HEK293 (cell line): ENCODE results near the gene DOCK4.

Experiments
- CTCF ChIA-PET: fragments of 350-600 bp; formaldehyde crosslinking; extraction: SDS; loops from one replicate; lab custom pipeline; 2021; ENCODE audit warnings: antibody characterized with exemption; lab: Yijun Ruan, JAX
- POLR2A ChIA-PET: fragments of 300-600 bp; formaldehyde crosslinking; extraction: SDS; loops from one replicate; lab custom pipeline; 2020; ENCODE audit warnings: antibody characterized with exemption, inconsistent platforms; lab: Yijun Ruan, JAX
- H3K27ac ChIP-seq: fragments of 200-500 bp; sonication (Bioruptor generic); 2 replicates; pipeline ENCODE4 v1.5.1; 2014; ENCODE audit warnings: low read depth, low read length, control low read depth, inconsistent platforms; ENCODE audit errors: extremely low read depth
- H3K36me3 ChIP-seq, 2 experiments: fragments of 200-500 bp in 1 of 2; sonication (Bioruptor generic) in 1 of 2; 1 replicate in 1 of 2; 2 replicates in 1 of 2; pipeline ENCODE4 v1.5.1; 2014 to 2017; ENCODE audit warnings: inconsistent platforms in 2 of 2, low read length in 2 of 2; ENCODE audit not compliant: control insufficient read depth in 2 of 2, insufficient read depth in 1 of 2
- H3K4me1 ChIP-seq: fragments of 200-500 bp; sonication (Bioruptor generic); 2 replicates; pipeline ENCODE4 v1.5.1; 2014; ENCODE audit warnings: mild to moderate bottlenecking, low read length, inconsistent platforms; ENCODE audit not compliant: control insufficient read depth, insufficient read depth
- H3K4me3 ChIP-seq: 2 replicates; pipeline ENCODE4 v1.5.1; 2011; ENCODE audit warnings: low read depth, mild to moderate bottlenecking, control low read depth, low read length, moderate library complexity
- H3K9me3 ChIP-seq: fragments of 200-500 bp; sonication (Bioruptor generic); 2 replicates; pipeline ENCODE4 v1.5.1; 2014; ENCODE audit warnings: low read depth, low read length, inconsistent platforms; ENCODE audit not compliant: control insufficient read depth, insufficient read depth
- GLI4 ChIP-seq: fragments of 450-650 bp; formaldehyde crosslinking; IDR thresholded peaks from 2 replicates; pipeline ENCODE4 v1.5.1; 2016; ENCODE audit warnings: missing biosample characterization, missing genetic modification characterization
- KLF8 ChIP-seq: fragments of 450-650 bp; formaldehyde crosslinking; IDR thresholded peaks from 2 replicates; pipeline ENCODE4 v1.5.1; 2016; ENCODE audit warnings: missing biosample characterization, missing genetic modification characterization
- MYNN ChIP-seq: fragments of 450-650 bp; formaldehyde crosslinking; IDR thresholded peaks from 2 replicates; pipeline ENCODE4 v1.5.1; 2016; ENCODE audit warnings: missing biosample characterization, missing genetic modification characterization, borderline replicate concordance
- OVOL3 ChIP-seq: fragments of 450-650 bp; formaldehyde crosslinking; IDR thresholded peaks from 2 replicates; pipeline ENCODE4 v1.5.1; 2016; ENCODE audit warnings: missing biosample characterization, missing genetic modification characterization
- PRDM1 ChIP-seq: fragments of 450-650 bp; formaldehyde crosslinking; IDR thresholded peaks from 2 replicates; pipeline ENCODE4; 2016; ENCODE audit warnings: missing biosample characterization, missing genetic modification characterization
- PRDM6 ChIP-seq: fragments of 450-650 bp; formaldehyde crosslinking; IDR thresholded peaks from 2 replicates; pipeline ENCODE4 v1.5.1; 2017; ENCODE audit warnings: missing biosample characterization, missing genetic modification characterization
- SP7 ChIP-seq: fragments of 450-650 bp; formaldehyde crosslinking; IDR thresholded peaks from 2 replicates; pipeline ENCODE4 v1.5.1; 2016; ENCODE audit warnings: missing biosample characterization, missing genetic modification characterization
- WT1 ChIP-seq: fragments of 450-650 bp; formaldehyde crosslinking; IDR thresholded peaks from 2 replicates; pipeline ENCODE4 v1.5.1; 2016; ENCODE audit warnings: missing biosample characterization, missing genetic modification characterization
- ZNF138 ChIP-seq: fragments of 450-650 bp; formaldehyde crosslinking; IDR thresholded peaks from 2 replicates; pipeline ENCODE4 v1.5.1; 2016; ENCODE audit warnings: missing biosample characterization, missing genetic modification characterization, borderline replicate concordance
- ZNF292 ChIP-seq: fragments of 450-650 bp; formaldehyde crosslinking; IDR thresholded peaks from 2 replicates; pipeline ENCODE4 v1.5.1; 2016; ENCODE audit warnings: low read depth, missing biosample characterization, missing genetic modification characterization, borderline replicate concordance
- ZNF48 ChIP-seq: fragments of 450-650 bp; formaldehyde crosslinking; IDR thresholded peaks from 2 replicates; pipeline ENCODE4 v1.5.1; 2016; ENCODE audit warnings: missing biosample characterization, missing genetic modification characterization
- ZNF658 ChIP-seq: fragments of 450-650 bp; formaldehyde crosslinking; IDR thresholded peaks from 2 replicates; pipeline ENCODE4; 2016; ENCODE audit warnings: missing biosample characterization, missing genetic modification characterization
- ZNF747 ChIP-seq: fragments of 450-650 bp; formaldehyde crosslinking; IDR thresholded peaks from 2 replicates; pipeline ENCODE4 v1.5.1; 2016; ENCODE audit warnings: missing biosample characterization, missing genetic modification characterization
- TF ChIP-seq, protein P1 (sequence below): fragments of 450-650 bp; formaldehyde crosslinking; IDR thresholded peaks from 2 replicates; pipeline ENCODE4 v1.5.1; 2016; ENCODE audit warnings: missing biosample characterization, missing genetic modification characterization
- TF ChIP-seq, protein P2 (sequence below): fragments of 450-650 bp; formaldehyde crosslinking; IDR thresholded peaks from 2 replicates; pipeline ENCODE4 v1.5.1; 2016; ENCODE audit warnings: missing biosample characterization, missing genetic modification characterization, low read depth

Gene DOCK4

GRCh38 chr7:112038353-112038752 lies 167.8 kb downstream of the DOCK4 start:
- POLR2A ChIA-PET, result no interaction called here

DNA sequence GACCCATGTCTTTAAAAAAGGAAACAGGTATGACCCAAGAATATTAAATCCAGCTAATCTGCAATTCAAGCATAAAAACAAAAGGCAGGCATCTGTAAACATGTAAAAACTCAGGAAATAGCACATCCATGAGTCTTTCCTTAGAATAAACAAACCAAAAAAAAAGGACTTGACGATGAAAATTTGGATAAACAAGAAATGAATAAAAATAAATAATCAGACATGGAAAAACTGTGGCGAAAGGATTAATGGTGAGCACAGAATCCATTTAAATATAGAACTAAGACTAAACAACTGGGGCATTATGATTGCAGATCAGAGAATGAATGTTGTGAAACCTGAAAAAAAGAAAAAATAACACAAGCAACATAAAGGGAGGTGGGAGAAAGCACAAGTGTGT lies 170.1 kb downstream of the DOCK4 start:
- CTCF ChIA-PET, result interaction anchor here (0.6 kb wide), 2 partner anchors 15 to 378 kb away, joined by 3 to 7 read pairs; no protein-coding TSS in a partner anchor
- no peak for TF ChIP-seq ZNF292 (tag by site-specific recombination)
- no peak for TF ChIP-seq ZNF658 (tag by site-specific recombination)
- 0 out of 2 replicates have a peak, but pooled peaks have one; percentile 19 for TF ChIP-seq PRDM6 (tag by site-specific recombination)
- POLR2A ChIA-PET, result no interaction called here
- Histone ChIP-seq H3K4me3 (no peak overlapping the region), H3K9me3 (no peaks in the 10 kb centered on the region), H3K27ac (no peak overlapping the region), H3K36me3 (no peaks in the 10 kb centered on the region), H3K4me1 (peaks cover 14% of the 10 kb centered on the region; the same call in 1 of the 2 replicates)

More at GRCh38 chr7:112038353-112038752, 167.8 kb downstream of the DOCK4 start:
- Histone ChIP-seq H3K9me3 (no peaks in the 10 kb centered on the region), H3K4me1 (no peaks in the 10 kb centered on the region), H3K27ac (no peak overlapping the region), H3K36me3 (no peaks in the 10 kb centered on the region), H3K4me3 (no peak overlapping the region)
- CTCF ChIA-PET, result no interaction called here
- no peak for TF ChIP-seq MYNN (tag by site-specific recombination)
- no peak for TF ChIP-seq PRDM1 (tag by site-specific recombination)
- TF ChIP-seq WT1, result no peak
- no peak for TF ChIP-seq ZNF747
- no peak for TF ChIP-seq SP7 (tag by site-specific recombination)
- TF ChIP-seq OVOL3 (tag by site-specific recombination), result no peak
- TF ChIP-seq, protein P1, sequence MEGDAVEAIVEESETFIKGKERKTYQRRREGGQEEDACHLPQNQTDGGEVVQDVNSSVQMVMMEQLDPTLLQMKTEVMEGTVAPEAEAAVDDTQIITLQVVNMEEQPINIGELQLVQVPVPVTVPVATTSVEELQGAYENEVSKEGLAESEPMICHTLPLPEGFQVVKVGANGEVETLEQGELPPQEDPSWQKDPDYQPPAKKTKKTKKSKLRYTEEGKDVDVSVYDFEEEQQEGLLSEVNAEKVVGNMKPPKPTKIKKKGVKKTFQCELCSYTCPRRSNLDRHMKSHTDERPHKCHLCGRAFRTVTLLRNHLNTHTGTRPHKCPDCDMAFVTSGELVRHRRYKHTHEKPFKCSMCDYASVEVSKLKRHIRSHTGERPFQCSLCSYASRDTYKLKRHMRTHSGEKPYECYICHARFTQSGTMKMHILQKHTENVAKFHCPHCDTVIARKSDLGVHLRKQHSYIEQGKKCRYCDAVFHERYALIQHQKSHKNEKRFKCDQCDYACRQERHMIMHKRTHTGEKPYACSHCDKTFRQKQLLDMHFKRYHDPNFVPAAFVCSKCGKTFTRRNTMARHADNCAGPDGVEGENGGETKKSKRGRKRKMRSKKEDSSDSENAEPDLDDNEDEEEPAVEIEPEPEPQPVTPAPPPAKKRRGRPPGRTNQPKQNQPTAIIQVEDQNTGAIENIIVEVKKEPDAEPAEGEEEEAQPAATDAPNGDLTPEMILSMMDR (tag by site-specific recombination), result no peak
- no peak for TF ChIP-seq ZNF48 (tag by site-specific recombination)
- no peak for TF ChIP-seq GLI4 (tag by site-specific recombination)
- TF ChIP-seq, protein P2, sequence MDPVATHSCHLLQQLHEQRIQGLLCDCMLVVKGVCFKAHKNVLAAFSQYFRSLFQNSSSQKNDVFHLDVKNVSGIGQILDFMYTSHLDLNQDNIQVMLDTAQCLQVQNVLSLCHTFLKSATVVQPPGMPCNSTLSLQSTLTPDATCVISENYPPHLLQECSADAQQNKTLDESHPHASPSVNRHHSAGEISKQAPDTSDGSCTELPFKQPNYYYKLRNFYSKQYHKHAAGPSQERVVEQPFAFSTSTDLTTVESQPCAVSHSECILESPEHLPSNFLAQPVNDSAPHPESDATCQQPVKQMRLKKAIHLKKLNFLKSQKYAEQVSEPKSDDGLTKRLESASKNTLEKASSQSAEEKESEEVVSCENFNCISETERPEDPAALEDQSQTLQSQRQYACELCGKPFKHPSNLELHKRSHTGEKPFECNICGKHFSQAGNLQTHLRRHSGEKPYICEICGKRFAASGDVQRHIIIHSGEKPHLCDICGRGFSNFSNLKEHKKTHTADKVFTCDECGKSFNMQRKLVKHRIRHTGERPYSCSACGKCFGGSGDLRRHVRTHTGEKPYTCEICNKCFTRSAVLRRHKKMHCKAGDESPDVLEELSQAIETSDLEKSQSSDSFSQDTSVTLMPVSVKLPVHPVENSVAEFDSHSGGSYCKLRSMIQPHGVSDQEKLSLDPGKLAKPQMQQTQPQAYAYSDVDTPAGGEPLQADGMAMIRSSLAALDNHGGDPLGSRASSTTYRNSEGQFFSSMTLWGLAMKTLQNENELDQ (tag by site-specific recombination), result no peak

GRCh38 chr7:112031689-112032088 lies 174.5 kb downstream of the DOCK4 start:
- Histone ChIP-seq H3K4me3 (no peak overlapping the region), H3K9me3 (no peaks in the 10 kb centered on the region), H3K27ac (no peak overlapping the region), H3K36me3 (no peaks in the 10 kb centered on the region), H3K4me1 (peaks cover 14% of the 10 kb centered on the region; the same call in 1 of the 2 replicates)
- POLR2A ChIA-PET, result no interaction called here
- CTCF ChIA-PET, result interaction anchor here (0.6 kb wide), 1 partner anchor 72 kb away, joined by 4 read pairs; no protein-coding TSS in a partner anchor
- TF ChIP-seq KLF8 (tag by site-specific recombination), result no peak
- no peak for TF ChIP-seq ZNF138 (tag by site-specific recombination)
